ENCODE measurements around the gene MTURN. TPM values are rescaled to one million over a fixed set of nuclear protein-coding genes. Genes with fewer than 3 reads are reported as not detected.

The MTURN gene
- total and polyA plus RNA-seq, 9 of the 15 experiments (the other 6 are each of a cell fraction or from before 2014, with no cell fraction given) = 0.94 to 14.8 (median 6.4) TPM

DNA sequence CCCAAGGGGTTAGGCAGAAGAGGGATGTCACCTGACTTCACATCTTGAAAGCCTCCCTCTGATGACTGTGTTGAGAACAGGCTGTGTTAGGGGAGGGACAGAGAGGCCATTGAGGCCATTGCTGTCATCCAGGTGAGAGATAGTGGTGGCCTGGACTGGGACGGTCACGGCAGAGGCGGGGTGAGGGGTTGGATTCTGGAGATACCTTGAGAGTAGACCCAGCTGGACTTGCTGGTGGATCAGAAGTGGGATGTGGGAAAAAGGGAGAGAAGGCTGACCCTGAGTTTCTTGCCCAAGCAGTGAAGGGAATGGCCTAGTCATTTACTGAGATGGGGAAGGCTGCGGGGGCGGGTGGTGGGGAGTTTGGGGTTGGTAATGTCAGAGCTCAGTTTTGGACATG lies 13.6 kb downstream of the MTURN start:
- CTCF ChIA-PET (ENCODE audit: low intra/inter-chr PET ratio) = no interaction called here
- Histone ChIP-seq H3K9me1 (ENCODE audit: control insufficient read depth, insufficient read depth, low read length) (no peaks in the 10 kb centered on the region), H3K9ac (ENCODE audit: insufficient read depth in 1 of 2, low read depth in 2 of 2, low read length in 2 of 2) (no peak overlapping the region), H3K4me3 (no peak overlapping the region), H3K36me3 (ENCODE audit: control insufficient read depth, insufficient read depth, low read length) (peaks cover 3% of the 10 kb centered on the region; the same call in 1 of the 3 replicates), H3K4me2 (ENCODE audit: insufficient read depth, low read length) (no peak overlapping the region), H3K27ac (ENCODE audit: extremely low read depth, low read depth, low read length) (no peak overlapping the region), H3K9me3 (replicated peaks; ENCODE audit: control insufficient read depth, insufficient read depth, low read depth, low read length) (no peaks in the 10 kb centered on the region), H3K27me3 (ENCODE audit: control insufficient read depth in 2 of 2, insufficient read depth in 2 of 2, low read length in 2 of 2) (no peaks in the 10 kb centered on the region), H3K79me2 (ENCODE audit: control insufficient read depth, insufficient read depth, low read length) (no peaks in the 10 kb centered on the region; the same call in 2 of the 3 replicates), H4K20me1 (replicated peaks; ENCODE audit: control insufficient read depth, insufficient read depth, low read length) (no peaks in the 10 kb centered on the region), H2AFZ (ENCODE audit: low read depth, low read length) (no peak overlapping the region), H3K4me1 (replicated peaks in 1 of 2; ENCODE audit: control insufficient read depth in 2 of 2, insufficient read depth in 2 of 2, low read length in 2 of 2) (peaks cover 15 to 61% of the 10 kb centered on the region in 2 experiments; a peak in 4 of 5 replicates)
- no peak for TF ChIP-seq CC2D1A (IDR thresholded peaks at IDR 0.05)
- TF ChIP-seq EGR1 (conservative IDR thresholded peaks at IDR 0.05) = peak; percentile 77
- intact Hi-C loops (cut with micrococcal nuclease) (no loop called here), in situ Hi-C loops (cut with MboI) (no loop called here)
- no peak for FAIRE-seq
- no peak for DNase-seq (ENCODE audit: extremely low read depth in 1 of 4, low spot score in 3 of 4)
- 86% methylated on average over 3 of the region's 5 CpGs for whole genome bisulfite sequencing (ENCODE audit: insufficient coverage, low coverage, missing lambda C conversion rate)
- ATAC-seq = no peak
- BruUV-seq (replicated peaks) = no TSS peak
- POLR2A ChIA-PET = no interaction called here

DNA sequence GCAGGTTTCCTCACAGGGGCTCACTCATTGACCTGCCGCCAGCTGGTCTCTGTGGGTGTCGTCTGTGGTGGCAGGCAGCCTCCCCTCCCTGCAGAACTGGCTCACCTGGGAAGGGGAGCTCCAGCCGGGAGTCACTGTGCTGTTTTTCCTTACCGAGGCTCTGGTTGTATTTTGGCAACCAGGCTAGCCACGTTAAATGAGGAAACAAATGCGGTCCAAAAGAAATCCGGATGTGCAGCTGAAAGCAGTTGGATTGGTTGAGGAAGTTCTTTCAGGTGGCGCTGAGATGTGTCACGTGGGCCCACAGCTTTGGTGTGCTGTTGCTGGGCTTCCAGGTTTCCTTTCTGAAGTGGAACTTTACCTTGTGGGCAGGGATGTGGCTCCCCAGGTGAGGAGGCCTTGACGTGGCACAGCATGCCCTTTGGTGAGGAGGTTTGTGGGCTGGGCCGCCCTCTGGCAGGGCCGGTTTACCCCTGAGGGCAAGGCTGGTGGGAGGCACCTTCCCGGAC lies 14.2 kb downstream of the MTURN start:
- no peak for DNase-seq (ENCODE audit: extremely low read depth in 1 of 4, low spot score in 3 of 4)
- peaks cover 20 to 61% of the 10 kb centered on the region in 2 experiments; a peak in 4 of 5 replicates for H3K4me1 ChIP-seq (replicated peaks in 1 of 2; ENCODE audit: control insufficient read depth in 2 of 2, insufficient read depth in 2 of 2, low read length in 2 of 2)

More for the DNA sequence above, 14.2 kb downstream of the MTURN start:
- Histone ChIP-seq H3K9me1 (ENCODE audit: control insufficient read depth, insufficient read depth, low read length) (no peaks in the 10 kb centered on the region), H3K27ac (ENCODE audit: extremely low read depth, low read depth, low read length) (no peak overlapping the region), H2AFZ (ENCODE audit: low read depth, low read length) (no peak overlapping the region), H3K79me2 (ENCODE audit: control insufficient read depth, insufficient read depth, low read length) (no peaks in the 10 kb centered on the region; the same call in 2 of the 3 replicates), H4K20me1 (replicated peaks; ENCODE audit: control insufficient read depth, insufficient read depth, low read length) (no peaks in the 10 kb centered on the region), H3K27me3 (ENCODE audit: control insufficient read depth in 2 of 2, insufficient read depth in 2 of 2, low read length in 2 of 2) (no peaks in the 10 kb centered on the region), H3K4me2 (ENCODE audit: insufficient read depth, low read length) (no peak overlapping the region), H3K36me3 (ENCODE audit: control insufficient read depth, insufficient read depth, low read length) (peaks cover 3% of the 10 kb centered on the region; the same call in 1 of the 3 replicates), H3K9me3 (replicated peaks; ENCODE audit: control insufficient read depth, insufficient read depth, low read depth, low read length) (no peaks in the 10 kb centered on the region), H3K9ac (ENCODE audit: insufficient read depth in 1 of 2, low read depth in 2 of 2, low read length in 2 of 2) (peak overlapping the region in 1 of 2 experiments; percentile 39; a peak in 1 of 4 replicates), H3K4me3 (no peak overlapping the region)
- ChIA-PET POLR2A (no interaction called here), CTCF (ENCODE audit: low intra/inter-chr PET ratio) (no interaction called here)
- BruUV-seq (replicated peaks) = no TSS peak
- intact Hi-C loops (cut with micrococcal nuclease) = no loop called here
- TF ChIP-seq KDM5B (IDR thresholded peaks at IDR 0.05; ENCODE audit: insufficient replicate concordance, low read depth, low read length) (no peak), CBFA2T2 (conservative IDR thresholded peaks at IDR 0.05) (no peak), ZNF699 (CRISPR knock-in tag; IDR thresholded peaks at IDR 0.05; ENCODE audit: insufficient replicate concordance) (no peak), ZNF589 (CRISPR knock-in tag; IDR thresholded peaks at IDR 0.05; ENCODE audit: low read depth) (no peak), MCM2 (IDR thresholded peaks at IDR 0.05; ENCODE audit: low read depth) (no peak), TAF1 (IDR thresholded peaks at IDR 0.05; ENCODE audit: control insufficient read depth, extremely low read depth, insufficient read depth, low read length, severe bottlenecking) (no peak), ZFPM2 (CRISPR knock-in tag; IDR thresholded peaks at IDR 0.05) (no peak), CEBPB (tag; IDR thresholded peaks at IDR 0.05) (no peak), CTBP1 (IDR thresholded peaks at IDR 0.05; ENCODE audit: borderline replicate concordance) (no peak)
- in situ Hi-C loops (cut with MboI) = no loop called here
- ATAC-seq (no peak), FAIRE-seq (no peak)
- WGBS (ENCODE audit: insufficient coverage, low coverage, missing lambda C conversion rate) = 70% methylated on average over 12 of the region's 13 CpGs
